Left colon (tissue), 2 donors: Measurements from ENCODE around the gene ADARB2. TPM values are rescaled to one million over a fixed set of nuclear protein-coding genes. Genes with fewer than 3 reads are reported as not detected.
"Not testable (repeated sequence)": the region's sequence is repeated elsewhere in the genome, so short reads cannot be mapped to it uniquely, and the experiment has no call there.

Experiments used
- ATAC-seq: fragments of 200-7000 bp; cut with Tn5 transposase; one replicate; pipeline ENCODE4 v1.9.1; 2020; ENCODE audit warnings: mild to moderate bottlenecking, moderate library complexity
- DNase-seq, 2 donors: peaks; one replicate each; pipeline ENCODE4 v3.0.0-alpha.2; 2020
- intact Hi-C, 2 donors: fragments of 100-400 bp; cut with DNase I in 1 of 2; cut with micrococcal nuclease in 1 of 2; formaldehyde crosslinking; loops; one replicate each; pipeline versions ENCODE4 v1.11.2 to v1.14.0; 2022; cut with DNase I, micrococcal nuclease
- long read RNA-seq: library from polyadenylated mRNA; unstranded; transcript quantifications from one replicate; pipeline ENCODE4 v2.0.0, GENCODE V29; 2021
- total RNA-seq, 2 donors: library from RNA; stranded (reverse); fragmentation: NEBNext Ultra II Directional; extraction: Animal tissue kit (Norgen Biotek cat#: 25700); gene quantifications; one replicate each; pipeline ENCODE4 v1.2.1, GENCODE V29; 2021
- donor health status: DM: no; HTN: no; CAD: no.
- donor health status: DM: yes; HTN: yes; CAD: no.

ADARB2 gene
- under 1 TPM; 0.21 to 0.73 TPM for total RNA-seq
- long read RNA-seq, partial matches to known transcripts = 1 of 2 reads
- long read RNA-seq, other reads (novel, unspliced or antisense) = 0 of 2 reads

GRCh38 chr10:1737222-1738061, at the start of gene ADARB2:
Gene ADARB2 (minus strand): TSS chr10:1737525.
- no peak for ATAC-seq

DNA sequence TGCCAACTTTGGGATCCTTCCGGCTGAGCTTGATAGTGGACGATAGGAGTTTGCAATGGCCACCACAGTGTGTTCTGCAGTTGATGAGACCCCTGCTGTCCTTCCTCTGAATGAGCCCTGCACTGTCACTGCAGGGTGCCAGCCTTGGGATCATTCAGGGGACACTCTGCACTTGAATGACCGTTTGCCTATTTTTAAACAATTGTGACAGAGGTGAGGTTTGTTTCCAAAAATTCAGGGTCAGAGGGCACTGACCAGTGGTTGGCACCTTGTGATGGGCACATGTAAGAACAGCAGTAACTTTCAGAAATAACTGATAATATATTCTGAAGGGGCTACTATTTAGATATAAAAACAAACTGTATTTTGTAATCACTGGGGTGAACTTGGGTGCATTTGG, 48.5 kb upstream of the ADARB2 start:
- DNase-seq = no peak
- intact Hi-C loops = no loop called here
- ATAC-seq = no peak

More at GRCh38 chr10:1737222-1738061, at the start of gene ADARB2:
- intact Hi-C loops = no loop called here
- no peak for DNase-seq

GRCh38 chr10:1782841-1783240, 45.5 kb upstream of the ADARB2 start:
- ATAC-seq = no peak
- DNase-seq = no peak
- intact Hi-C loops = no loop called here

DNA sequence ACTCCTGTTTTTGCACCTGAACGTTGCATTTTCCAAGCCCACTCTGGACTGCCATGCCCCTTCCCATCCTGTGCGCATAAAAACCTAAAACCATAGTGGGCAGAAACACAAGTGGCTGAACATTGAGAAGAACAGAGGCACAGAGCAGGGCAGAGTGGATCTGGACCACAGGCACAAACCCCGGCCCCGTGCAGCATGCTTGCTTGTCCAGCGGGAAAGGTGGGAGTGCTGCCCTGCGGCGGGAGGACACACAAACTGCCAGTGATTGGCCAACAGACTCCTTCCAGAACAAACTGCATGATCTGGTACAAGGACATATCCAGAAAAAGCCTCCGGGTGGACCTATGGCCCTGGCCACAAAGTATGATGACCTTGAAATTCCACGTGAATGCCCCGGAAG, 42.5 kb upstream of the ADARB2 start:
- ATAC-seq (no peak), DNase-seq (no peak)
- intact Hi-C loops = no loop called here

GRCh38 chr10:1778375-1778969, 41.1 kb upstream of the ADARB2 start:
- ATAC-seq (no peak), DNase-seq (no peak)
- intact Hi-C loops = no loop called here

DNA sequence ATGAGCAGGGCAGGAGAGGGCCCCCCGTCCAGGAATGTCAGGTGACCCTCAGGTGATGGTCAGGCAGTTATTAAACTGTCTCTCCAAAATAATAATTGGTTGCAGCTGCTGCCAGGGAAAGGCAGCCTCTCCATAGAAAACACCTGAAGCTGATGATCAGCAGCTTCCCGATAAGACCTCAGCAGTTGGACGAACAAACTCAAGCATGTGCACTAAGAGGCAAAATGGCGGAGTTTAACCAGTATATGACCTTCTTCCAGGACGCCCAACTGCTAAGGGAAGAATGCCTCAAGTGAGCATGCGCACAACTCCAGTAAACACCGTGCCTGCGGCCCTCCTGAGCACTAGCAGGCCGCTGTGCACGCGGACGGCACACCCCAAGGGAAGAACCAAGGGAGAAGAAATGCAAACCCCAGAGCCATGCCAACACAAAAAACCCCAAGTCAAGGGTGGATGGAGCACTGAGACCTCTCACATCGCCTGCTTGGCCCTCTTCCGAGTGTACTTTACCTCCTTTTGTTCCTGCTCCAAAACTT, 38.9 kb upstream of the ADARB2 start:
- intact Hi-C loops = no loop called here
- DNase-seq = no peak
- no peak for ATAC-seq

DNA sequence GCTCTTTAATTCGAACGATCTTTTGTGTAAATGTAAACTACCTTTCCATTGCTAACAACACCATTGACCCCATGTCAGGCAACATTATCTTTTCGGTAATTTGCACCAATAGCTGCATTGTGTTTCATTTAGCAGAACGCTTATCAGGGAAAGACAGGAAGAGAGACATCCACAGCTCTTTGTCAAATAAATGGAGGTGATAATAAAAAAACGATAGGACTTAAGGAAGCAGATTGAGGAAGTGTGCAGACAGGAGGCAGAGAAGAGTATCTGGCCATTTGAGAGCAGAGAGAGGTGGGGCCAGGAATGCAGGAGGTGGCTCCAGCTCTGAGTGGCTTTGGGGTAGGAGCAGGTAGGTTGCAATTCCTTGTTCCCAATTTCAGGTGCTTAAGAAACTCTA, 37.5 kb upstream of the ADARB2 start:
- ATAC-seq (no peak), DNase-seq (no peak)
- intact Hi-C loops = no loop called here

GRCh38 chr10:1773204-1773603, 35.9 kb upstream of the ADARB2 start:
- DNase-seq, intact Hi-C loops, ATAC-seq: not testable (repeated sequence)

GRCh38 chr10:1766049-1766448, 28.7 kb upstream of the ADARB2 start:
- intact Hi-C loops = no loop called here
- no peak for ATAC-seq
- DNase-seq = no peak

DNA sequence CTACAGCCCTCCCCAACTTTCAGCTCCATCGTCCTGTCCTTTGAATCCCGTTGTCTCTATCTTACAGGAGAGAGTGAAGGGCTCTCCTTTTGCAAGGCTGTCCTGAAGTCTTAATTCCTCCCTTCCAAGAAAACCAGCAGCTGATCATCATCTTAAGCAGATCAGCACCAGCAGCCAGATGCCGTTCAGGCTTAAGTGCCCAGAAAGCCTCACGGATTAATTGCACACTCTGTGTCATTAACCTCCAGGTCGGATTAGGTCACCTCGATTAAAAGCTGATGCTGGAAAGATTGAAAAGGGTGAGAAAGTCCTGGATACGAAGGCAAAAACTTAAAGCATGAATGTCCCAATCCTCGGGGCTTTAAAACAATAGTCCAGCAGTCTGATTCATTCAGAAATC, 24.8 kb upstream of the ADARB2 start:
- DNase-seq (no peak), ATAC-seq (no peak)
- intact Hi-C loops = no loop called here

GRCh38 chr10:1754506-1755153, 17.3 kb upstream of the ADARB2 start:
- ATAC-seq (no peak), DNase-seq (no peak)
- intact Hi-C loops = no loop called here

GRCh38 chr10:1752153-1752552, 14.8 kb upstream of the ADARB2 start:
- intact Hi-C loops = no loop called here
- ATAC-seq (no peak), DNase-seq (no peak)

GRCh38 chr10:1747590-1748157, 10.3 kb upstream of the ADARB2 start:
- DNase-seq (no peak), ATAC-seq (no peak)
- intact Hi-C loops = no loop called here

DNA sequence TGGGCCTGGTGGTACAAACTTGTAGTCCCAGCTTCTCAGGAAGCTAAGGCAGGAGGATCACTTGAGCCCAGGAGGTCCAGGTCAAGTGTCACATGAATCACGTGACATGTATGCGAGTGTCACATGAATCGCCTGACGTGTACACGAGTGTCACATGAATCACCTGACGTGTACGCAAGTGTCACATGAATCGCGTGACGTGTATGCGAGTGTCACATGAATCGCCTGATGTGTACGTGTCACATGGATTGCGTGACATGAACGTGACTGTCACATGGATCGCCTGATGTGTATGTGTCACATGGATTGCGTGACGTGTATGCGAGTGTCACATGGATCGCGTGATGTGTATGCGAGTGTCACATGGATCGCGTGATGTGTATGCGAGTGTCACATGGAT, 9.5 kb upstream of the ADARB2 start:
- intact Hi-C loops = no loop called here
- no peak for ATAC-seq
- no peak for DNase-seq

DNA sequence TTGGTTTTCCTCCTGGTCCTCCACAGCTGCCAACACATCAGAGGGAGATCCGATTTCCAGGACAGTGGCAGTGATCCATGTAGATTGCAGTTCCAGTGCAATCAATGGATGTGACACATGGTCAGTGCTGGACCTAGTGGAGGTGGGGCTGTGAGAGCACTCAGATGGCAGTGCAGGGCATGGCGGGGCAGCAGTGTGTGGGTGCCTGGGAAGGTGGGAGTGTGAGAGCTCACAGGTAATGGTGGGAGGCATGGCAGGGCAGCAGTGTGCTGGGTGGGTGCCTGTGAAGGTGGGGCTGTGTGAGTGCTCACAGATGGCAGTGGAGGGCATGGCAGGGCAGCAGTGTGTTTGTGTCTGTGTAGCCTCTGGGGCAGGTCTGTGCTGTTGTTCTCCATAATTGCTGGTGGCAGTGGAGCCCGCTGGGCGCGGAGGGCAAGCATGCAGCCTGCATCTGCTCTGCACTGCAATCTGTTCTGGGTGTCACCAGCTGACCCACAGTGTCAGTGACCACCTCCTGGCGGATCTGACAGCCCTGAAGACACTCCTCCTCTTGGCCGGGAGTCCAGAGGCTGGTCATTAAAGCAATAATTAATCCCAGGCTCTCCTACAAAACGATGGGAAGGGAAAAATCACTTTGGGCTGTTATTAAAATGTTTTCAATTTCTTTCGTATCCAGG, 8.6 kb upstream of the ADARB2 start:
- ATAC-seq = no peak
- DNase-seq = no peak
- intact Hi-C loops = no loop called here

DNA sequence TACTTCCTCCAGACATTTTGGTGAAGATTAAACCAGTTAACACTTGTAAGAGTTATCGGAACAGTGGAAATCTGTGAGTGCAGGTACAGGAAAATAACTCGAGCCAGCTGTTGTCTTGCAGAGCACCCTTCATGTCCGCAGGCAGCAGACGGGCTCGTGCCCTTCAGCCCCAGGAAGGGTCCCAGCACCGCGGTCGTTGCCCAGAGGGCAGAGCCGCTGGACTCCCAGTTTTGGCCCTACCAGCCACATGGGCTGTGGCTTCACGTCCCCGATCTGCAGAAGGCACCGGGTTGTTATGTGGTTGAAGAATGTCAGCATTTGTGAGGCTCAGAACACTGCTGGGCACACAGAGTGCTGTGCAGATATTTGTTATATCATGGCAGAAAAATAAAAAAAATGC, 7.2 kb upstream of the ADARB2 start:
- intact Hi-C loops = no loop called here
- DNase-seq (no peak), ATAC-seq (no peak)

- intact Hi-C loops = no loop called here
- ATAC-seq (no peak), DNase-seq (no peak)
These were observed 5.8 kb upstream of the ADARB2 start for GRCh38 chr10:1743141-1743540.

DNA sequence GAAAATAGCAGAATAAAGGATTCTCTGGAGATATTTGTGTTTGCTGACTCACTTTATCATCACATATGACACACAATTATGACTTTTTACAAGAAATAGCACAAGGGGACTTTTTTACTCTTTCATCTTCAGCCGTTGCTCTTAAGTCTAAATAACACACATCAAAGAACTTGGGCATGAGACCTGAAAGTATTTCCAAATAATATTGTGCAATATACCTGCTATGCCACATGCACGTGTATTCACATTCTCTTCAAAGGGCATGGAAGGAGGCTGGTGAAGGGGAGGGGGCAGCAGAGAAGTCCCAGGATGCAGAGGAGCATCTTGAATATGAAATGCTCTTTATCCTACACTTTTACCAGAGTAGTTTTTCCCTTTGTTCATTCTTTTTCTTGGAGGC, 4.1 kb upstream of the ADARB2 start:
- ATAC-seq (no peak), DNase-seq (no peak)
- intact Hi-C loops = no loop called here

DNA sequence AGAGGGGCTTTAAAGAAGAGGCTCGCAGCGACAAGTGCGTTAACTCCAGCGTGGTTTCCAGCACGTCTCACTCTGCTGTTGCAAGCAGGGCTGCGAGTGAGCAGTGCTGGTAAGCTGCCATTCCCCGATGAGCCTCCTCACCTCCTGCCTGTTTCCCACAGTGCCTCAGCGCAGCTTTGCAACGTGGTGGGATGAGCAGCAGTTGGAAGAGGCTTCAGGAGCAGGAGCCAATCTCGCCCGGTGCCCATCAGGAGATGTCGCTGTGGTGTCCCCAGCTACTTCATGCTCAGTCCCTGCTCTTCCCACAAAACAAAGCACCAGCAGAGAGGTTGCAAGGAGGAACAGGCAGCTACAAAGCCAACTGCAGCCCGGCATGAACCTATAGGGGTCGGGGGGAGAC, 2.4 kb upstream of the ADARB2 start:
- intact Hi-C loops = no loop called here
- ATAC-seq = no peak
- DNase-seq = no peak
